ENCODE results near the gene S100A3. TPM values are rescaled to one million over a fixed set of nuclear protein-coding genes. Genes with fewer than 3 reads are reported as not detected.

Gene S100A3
- total RNA-seq, 1 experiment from 2014 or later, result 12.0 TPM

DNA sequence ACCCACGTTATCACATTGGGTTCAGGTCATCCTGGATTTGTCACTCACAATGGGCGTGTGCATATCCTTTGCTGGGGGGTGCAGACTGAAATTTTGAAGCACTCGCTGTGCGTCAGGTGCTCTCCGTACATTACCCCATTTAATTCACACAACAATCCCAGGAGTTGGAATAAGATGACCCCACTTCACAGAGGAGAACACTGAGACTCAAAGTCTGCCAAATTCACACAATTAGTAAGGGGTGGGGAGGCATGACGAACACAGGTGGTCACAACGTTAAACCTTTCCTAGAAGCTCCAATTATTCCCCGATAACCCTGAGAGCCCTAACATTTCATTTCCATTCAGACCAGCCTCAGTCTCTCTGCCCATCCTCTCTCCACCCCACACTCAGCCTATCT is 20.4 kb upstream of the S100A3 start:
- no peak for ATAC-seq
- ChIA-PET POLR2A (no interaction called here), CTCF (interaction anchor here (0.6 to 1.1 kb wide), 2 partner anchors 36 to 37 kb away, joined by 3 read pairs; no protein-coding TSS in a partner anchor)
- in situ Hi-C loops (cut with HindIII; ENCODE audit: low pct_unique_long_range_greater_than_20kb, low sequenced_read_pairs), result no loop called here
- no TSS peak for BruUV-seq (replicated peaks)
- Histone ChIP-seq H3K9me3 (ENCODE audit: control insufficient read depth, insufficient read depth, low read depth, low read length) (no peaks in the 10 kb centered on the region), H3K27me3 (ENCODE audit: control insufficient read depth, insufficient read depth, low read length) (no peaks in the 10 kb centered on the region), H3K27ac (ENCODE audit: low read length) (peak overlapping the region; percentile 100), H3K36me3 (ENCODE audit: control insufficient read depth, insufficient read depth, low read length) (no peaks in the 10 kb centered on the region), H3K4me1 (ENCODE audit: control insufficient read depth, insufficient read depth, low read length) (peaks cover 44% of the 10 kb centered on the region), H3K4me3 (ENCODE audit: low read depth in 2 of 2, low read length in 2 of 2) (no peak overlapping the region)
- intact Hi-C loops (cut with micrococcal nuclease; ENCODE audit: unreplicated experiment), result no loop called here
- TF ChIP-seq POLR2AphosphoS5 (IDR thresholded peaks at IDR 0.05; ENCODE audit: low read depth, low read length) (no peak), SIN3A (IDR thresholded peaks at IDR 0.05; ENCODE audit: borderline replicate concordance, insufficient read depth, low read depth, low read length) (no peak), TCF7L2 (IDR thresholded peaks at IDR 0.05; ENCODE audit: low read depth, low read length) (no peak), REST (IDR thresholded peaks at IDR 0.05; ENCODE audit: insufficient read depth in 1 of 2, low read depth in 2 of 2, low read length in 1 of 2) (no peak)
- TF ChIP-seq, protein P1, sequence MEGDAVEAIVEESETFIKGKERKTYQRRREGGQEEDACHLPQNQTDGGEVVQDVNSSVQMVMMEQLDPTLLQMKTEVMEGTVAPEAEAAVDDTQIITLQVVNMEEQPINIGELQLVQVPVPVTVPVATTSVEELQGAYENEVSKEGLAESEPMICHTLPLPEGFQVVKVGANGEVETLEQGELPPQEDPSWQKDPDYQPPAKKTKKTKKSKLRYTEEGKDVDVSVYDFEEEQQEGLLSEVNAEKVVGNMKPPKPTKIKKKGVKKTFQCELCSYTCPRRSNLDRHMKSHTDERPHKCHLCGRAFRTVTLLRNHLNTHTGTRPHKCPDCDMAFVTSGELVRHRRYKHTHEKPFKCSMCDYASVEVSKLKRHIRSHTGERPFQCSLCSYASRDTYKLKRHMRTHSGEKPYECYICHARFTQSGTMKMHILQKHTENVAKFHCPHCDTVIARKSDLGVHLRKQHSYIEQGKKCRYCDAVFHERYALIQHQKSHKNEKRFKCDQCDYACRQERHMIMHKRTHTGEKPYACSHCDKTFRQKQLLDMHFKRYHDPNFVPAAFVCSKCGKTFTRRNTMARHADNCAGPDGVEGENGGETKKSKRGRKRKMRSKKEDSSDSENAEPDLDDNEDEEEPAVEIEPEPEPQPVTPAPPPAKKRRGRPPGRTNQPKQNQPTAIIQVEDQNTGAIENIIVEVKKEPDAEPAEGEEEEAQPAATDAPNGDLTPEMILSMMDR (IDR thresholded peaks at IDR 0.05), result no peak
- no peak for DNase-seq (ENCODE audit: low read depth, low spot score)

DNA sequence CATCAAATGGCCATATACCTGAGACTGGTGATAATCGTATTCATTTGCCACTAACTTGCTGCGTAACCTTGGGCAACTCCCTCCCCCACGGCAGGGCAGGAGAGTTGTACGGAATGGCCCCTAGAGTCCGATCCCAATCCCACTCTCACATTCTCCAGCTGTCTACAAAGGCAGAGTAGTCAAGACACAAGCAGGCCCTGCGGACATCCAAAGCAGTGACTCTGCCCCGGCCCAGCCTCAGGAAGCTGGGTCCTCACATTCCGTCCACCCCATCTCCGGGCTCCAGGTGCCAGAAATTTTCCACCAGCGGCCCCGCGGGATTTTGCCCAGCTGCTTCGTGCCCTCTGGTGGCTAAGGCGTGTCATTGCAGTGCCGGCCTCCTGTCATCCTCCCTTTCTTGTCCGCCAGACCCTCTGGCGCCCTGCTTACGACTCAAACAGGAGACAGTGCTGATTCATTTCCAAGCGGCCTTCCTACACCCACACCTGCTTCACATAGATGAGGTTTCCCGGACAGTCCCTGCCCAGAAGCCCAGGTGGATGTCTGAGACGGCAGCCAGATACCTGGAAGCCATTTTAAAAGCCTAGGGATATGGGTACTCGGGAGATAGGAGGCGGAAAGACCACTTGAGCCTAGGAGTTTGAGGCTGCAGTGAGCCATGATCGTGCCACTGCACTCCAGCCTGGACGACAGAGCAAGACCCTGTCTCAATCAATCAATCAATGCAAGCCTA is 19.5 kb upstream of the S100A3 start:
- H3K4me1 ChIP-seq (ENCODE audit: control insufficient read depth, insufficient read depth, low read length), result peaks cover 53% of the 10 kb centered on the region
- peak; percentile 52; the same call in 1 of the 2 replicates for TF ChIP-seq POLR2AphosphoS5 (IDR thresholded peaks at IDR 0.05; ENCODE audit: low read depth, low read length)
- no peak for TF ChIP-seq TCF7L2 (IDR thresholded peaks at IDR 0.05; ENCODE audit: low read depth, low read length)
- TF ChIP-seq, protein P1 (IDR thresholded peaks at IDR 0.05), result peak; percentile 97
- TF ChIP-seq SIN3A (IDR thresholded peaks at IDR 0.05; ENCODE audit: borderline replicate concordance, insufficient read depth, low read depth, low read length), result 0 out of 2 replicates have a peak, but pooled peaks have one; percentile 52
- 0 out of 4 replicates have a peak, but pooled peaks of 1 of the 2 experiments have one; percentile 31 for TF ChIP-seq REST (IDR thresholded peaks at IDR 0.05; ENCODE audit: insufficient read depth in 1 of 2, low read depth in 2 of 2, low read length in 1 of 2)
- peak overlapping the region; percentile 100 for H3K27ac ChIP-seq (ENCODE audit: low read length)
- no peaks in the 10 kb centered on the region for H3K27me3 ChIP-seq (ENCODE audit: control insufficient read depth, insufficient read depth, low read length)
- no peaks in the 10 kb centered on the region for H3K9me3 ChIP-seq (ENCODE audit: control insufficient read depth, insufficient read depth, low read depth, low read length)
- CTCF ChIA-PET, result interaction anchor here (1.1 to 1.7 kb wide), 5 partner anchors 22 to 215 kb away, joined by 3 to 16 read pairs (median 9); partner anchors contain the start of gene S100A6
- H3K36me3 ChIP-seq (ENCODE audit: control insufficient read depth, insufficient read depth, low read length), result no peaks in the 10 kb centered on the region
- intact Hi-C loops (cut with micrococcal nuclease; ENCODE audit: unreplicated experiment) (loop anchor here (1.0 kb wide), 2 partner anchors 35 to 57 kb away; no protein-coding TSS in a partner anchor), in situ Hi-C loops (cut with HindIII; ENCODE audit: low pct_unique_long_range_greater_than_20kb, low sequenced_read_pairs) (no loop called here)
- H3K4me3 ChIP-seq (ENCODE audit: low read depth in 2 of 2, low read length in 2 of 2), result peak overlapping the region; percentile 4 to 43
- no TSS peak for BruUV-seq (replicated peaks)
- DNase-seq (ENCODE audit: low read depth, low spot score) (peak; percentile 85), ATAC-seq (peak; percentile 49)
- POLR2A ChIA-PET, result interaction anchor here (0.5 to 1.2 kb wide), 5 partner anchors 28 to 180 kb away, joined by 3 to 9 read pairs (median 3); partner anchors contain the start of genes S100A5 and S100A6
